Kidney epithelial cell (primary cell): ENCODE measurements around the gene KHNYN. TPM values are rescaled to one million over a fixed set of nuclear protein-coding genes. Genes with fewer than 3 reads are reported as not detected.

ENCODE experiments used
- DNase-seq: peaks from one replicate; pipeline ENCODE4 v3.0.0-alpha.2; 2010; ENCODE audit warnings: low read depth
- H3K27me3 ChIP-seq: 2 replicates; pipeline ENCODE4 v1.6.0; 2011; ENCODE audit warnings: low read length; ENCODE audit not compliant: control insufficient read depth, insufficient read depth
- H3K36me3 ChIP-seq: 2 replicates; pipeline ENCODE4 v1.5.1; 2011; ENCODE audit warnings: low read length; ENCODE audit not compliant: control insufficient read depth, insufficient read depth
- H3K4me3 ChIP-seq: 2 replicates; pipeline ENCODE4 v1.5.1; 2011; ENCODE audit warnings: low read depth, mild to moderate bottlenecking, control low read depth, low read length
- total RNA-seq: library from RNA; depleted of rRNA; stranded (reverse); fragments of >200 nt; gene quantifications from 2 replicates; pipeline ENCODE4 v1.2.3, GENCODE V29; 2015
- TF ChIP-seq, protein P1 (sequence below): IDR thresholded peaks from 2 replicates; pipeline ENCODE4 v1.5.1; 2011; ENCODE audit warnings: mild to moderate bottlenecking, moderate library complexity, low read length, control low read depth, inconsistent platforms; ENCODE audit not compliant: insufficient read depth, poor library complexity, severe bottlenecking

KHNYN gene
- total RNA-seq, 1 donor from 2014 or later, result 44.0 TPM

DNA sequence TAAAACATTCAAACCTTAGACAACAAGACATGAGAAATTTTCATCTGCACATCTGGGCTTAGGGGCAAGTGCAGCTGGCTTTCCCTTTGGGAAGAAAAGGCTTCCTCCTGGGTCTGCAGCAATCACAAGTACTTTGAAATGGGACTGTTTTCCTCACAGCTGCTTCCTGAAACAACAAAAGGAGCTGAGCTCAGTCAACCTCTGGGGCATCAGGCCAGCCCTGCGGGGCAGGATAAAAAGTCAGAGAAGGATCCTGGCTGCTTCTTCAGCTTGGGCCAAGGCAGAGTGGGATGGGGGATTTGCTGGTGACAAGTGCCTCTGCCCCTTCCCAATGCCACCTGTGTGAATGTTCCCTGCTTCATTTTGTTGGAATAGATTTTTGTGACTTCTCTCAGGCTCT, 29.0 kb downstream of the KHNYN start:
- no peaks in the 10 kb centered on the region for H3K27me3 ChIP-seq
- H3K4me3 ChIP-seq, result no peak overlapping the region
- TF ChIP-seq, protein P1, sequence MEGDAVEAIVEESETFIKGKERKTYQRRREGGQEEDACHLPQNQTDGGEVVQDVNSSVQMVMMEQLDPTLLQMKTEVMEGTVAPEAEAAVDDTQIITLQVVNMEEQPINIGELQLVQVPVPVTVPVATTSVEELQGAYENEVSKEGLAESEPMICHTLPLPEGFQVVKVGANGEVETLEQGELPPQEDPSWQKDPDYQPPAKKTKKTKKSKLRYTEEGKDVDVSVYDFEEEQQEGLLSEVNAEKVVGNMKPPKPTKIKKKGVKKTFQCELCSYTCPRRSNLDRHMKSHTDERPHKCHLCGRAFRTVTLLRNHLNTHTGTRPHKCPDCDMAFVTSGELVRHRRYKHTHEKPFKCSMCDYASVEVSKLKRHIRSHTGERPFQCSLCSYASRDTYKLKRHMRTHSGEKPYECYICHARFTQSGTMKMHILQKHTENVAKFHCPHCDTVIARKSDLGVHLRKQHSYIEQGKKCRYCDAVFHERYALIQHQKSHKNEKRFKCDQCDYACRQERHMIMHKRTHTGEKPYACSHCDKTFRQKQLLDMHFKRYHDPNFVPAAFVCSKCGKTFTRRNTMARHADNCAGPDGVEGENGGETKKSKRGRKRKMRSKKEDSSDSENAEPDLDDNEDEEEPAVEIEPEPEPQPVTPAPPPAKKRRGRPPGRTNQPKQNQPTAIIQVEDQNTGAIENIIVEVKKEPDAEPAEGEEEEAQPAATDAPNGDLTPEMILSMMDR, result no peak

DNA sequence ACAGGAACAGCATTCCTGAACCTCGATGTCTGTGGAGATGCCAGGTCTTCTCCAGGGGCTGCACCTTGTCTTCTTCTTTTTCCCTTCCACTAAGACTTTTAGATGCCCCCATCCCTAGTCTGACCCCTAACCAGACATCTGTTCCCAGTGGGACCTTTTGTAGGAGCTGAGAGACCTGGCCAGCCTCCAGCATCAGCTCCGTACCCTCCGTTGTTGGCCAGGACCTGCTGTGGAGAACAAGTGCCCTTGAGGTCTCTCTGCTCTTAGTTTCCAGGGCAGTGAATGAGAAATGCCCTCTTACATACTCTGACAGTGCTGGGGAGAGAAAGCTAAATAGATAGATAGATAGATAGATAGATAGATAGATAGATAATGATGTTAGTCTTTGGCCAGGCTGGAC, 29.6 kb downstream of the KHNYN start:
- Histone ChIP-seq H3K27me3 (no peaks in the 10 kb centered on the region), H3K4me3 (no peak overlapping the region), H3K36me3 (no peaks in the 10 kb centered on the region)
- TF ChIP-seq, protein P1, result no peak
- no peak for DNase-seq

More for the DNA sequence above, 29.0 kb downstream of the KHNYN start:
- H3K36me3 ChIP-seq, result no peaks in the 10 kb centered on the region
- no peak for DNase-seq

DNA sequence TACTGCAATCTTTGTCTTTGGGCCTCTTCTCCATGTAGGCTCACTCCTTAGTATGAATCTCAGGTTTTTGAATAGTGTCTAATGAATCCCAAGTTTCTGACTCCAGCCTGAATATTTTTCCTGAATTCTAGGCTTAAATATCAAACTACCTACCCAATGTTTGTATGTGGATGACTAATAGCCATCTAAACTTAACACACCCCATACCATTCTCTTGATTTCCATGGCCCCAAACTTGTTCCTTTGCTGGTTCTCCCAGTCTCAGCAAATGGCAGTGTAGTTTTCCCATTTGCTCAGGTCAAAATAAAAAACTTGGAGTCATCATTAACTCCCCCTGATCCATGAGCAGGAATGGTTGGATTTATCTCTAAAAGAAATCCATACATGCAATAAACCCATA, 31.6 kb downstream of the KHNYN start:
- no peak for DNase-seq
- no peaks in the 10 kb centered on the region for H3K36me3 ChIP-seq
- H3K4me3 ChIP-seq, result no peak overlapping the region

DNA sequence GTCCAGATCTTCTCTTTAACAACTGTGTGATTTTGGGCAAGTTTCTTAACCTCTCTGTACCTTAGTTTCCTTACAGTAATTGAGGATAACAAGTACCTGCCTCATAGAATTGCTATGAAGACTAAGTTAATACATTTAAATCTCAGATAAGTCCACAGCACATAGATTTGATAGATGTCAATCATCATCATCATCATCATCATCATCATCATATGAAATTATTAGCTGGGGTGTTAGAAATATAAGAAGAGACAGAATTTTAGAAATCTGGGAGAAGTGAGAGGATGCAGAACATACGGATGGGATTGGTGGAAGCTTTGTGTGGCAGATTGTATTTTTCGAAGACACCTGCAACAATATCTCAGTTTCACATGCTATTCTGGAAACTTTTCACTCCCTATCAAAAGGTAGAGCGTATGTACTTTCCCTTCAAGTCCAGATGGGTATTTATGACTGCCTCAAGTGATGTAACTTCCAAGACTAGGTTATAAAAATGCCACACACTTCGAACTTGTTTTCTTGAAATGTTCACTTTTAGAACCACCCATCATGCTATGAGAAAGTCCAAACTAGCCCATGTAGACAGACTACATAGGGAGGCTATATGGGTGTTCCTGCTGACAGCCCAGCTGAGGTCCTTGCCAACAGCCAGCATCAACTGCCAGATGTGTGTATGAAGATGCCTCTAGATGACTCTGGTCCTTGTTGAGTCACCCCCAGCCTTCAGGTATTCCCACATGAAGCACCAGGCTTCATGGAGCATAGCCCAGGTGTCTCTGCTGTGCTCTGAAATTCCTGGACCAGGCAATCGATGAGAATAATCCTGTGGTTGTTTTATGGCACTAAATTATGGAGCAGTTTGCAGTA, 33.5 kb downstream of the KHNYN start:
- no peak for DNase-seq
- Histone ChIP-seq H3K36me3 (no peaks in the 10 kb centered on the region), H3K4me3 (no peak overlapping the region), H3K27me3 (no peaks in the 10 kb centered on the region)
- TF ChIP-seq, protein P1, result no peak

More for the DNA sequence above, 31.6 kb downstream of the KHNYN start:
- no peaks in the 10 kb centered on the region for H3K27me3 ChIP-seq
- TF ChIP-seq, protein P1, result no peak

DNA sequence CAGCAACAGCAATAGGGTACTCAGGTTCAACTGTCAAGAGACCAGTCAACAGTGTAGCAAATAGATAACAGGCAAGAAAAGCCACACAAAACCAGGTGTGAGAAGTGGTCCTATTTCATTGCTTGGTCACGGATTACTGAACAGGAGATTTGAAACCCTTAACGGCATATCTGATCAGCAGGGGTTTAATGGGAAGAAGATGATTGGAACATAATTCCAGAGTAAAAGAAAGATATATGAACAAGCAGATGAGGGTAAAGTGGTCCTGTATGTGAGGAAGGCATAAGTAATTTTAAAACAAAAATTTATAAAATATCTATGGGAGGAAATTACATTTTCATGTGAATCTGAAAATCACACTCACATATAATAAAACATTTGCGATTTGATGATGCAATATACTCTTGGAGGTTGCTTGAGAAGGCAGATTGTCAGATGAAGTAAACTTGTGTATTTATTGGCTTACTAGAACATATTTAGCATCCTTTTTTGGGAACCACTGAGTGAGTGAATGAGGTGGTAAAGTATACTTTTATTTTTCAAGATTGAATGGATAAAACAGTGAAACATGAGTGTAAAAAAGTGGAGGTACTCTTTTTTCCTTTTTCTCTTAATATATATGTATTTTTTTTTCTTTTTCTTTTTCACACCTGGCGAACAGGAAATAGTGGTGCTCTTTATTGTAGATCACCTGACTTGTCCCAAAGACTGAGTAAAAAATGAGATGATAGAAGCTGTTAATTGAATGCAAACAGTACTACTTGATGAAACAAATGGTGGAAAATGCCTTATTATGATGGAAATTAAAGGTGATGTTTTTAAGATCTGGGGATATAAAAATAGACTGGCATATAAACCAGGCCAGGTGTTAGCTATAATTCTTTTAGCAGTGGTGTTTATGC, 34.4 kb downstream of the KHNYN start:
- DNase-seq, result no peak
- TF ChIP-seq, protein P1, result no peak
- no peaks in the 10 kb centered on the region for H3K36me3 ChIP-seq
- H3K27me3 ChIP-seq, result no peaks in the 10 kb centered on the region
- H3K4me3 ChIP-seq, result no peak overlapping the region
